ENCODE data around the gene FARS2. TPM values are rescaled to one million over a fixed set of nuclear protein-coding genes. Genes with fewer than 3 reads are reported as not detected.

Gene FARS2
- total RNA-seq, 2 donors from 2014 or later = 16.2 to 18.3 TPM

DNA sequence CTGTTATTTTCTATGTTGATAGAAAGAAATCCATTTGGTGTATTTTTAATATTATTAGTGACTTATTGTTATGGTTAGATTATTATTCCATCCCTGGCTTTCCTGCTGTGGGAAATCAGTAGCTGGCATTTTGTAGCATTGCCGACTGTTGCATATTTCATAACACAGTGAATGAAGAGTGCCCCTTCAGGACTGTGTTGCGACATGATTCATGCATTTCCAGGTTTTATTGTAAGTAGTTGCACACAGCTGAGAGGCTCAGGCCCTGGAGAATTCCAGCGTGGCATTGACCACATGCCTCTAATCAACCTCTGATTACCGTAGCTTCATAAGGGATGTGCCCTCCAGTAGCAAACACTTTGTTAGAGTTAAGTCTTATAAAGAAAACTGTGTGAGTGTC lies 263.9 kb downstream of the FARS2 start:
- H3K36me3 ChIP-seq (ENCODE audit: control insufficient read depth, insufficient read depth, low read length) = no peaks in the 10 kb centered on the region
- no peak overlapping the region for H3K4me3 Mint-ChIP-seq
- 90 to 91% methylated on average over 3 to 4 of the region's 4 CpGs for WGBS, 2 experiments (ENCODE audit: insufficient coverage in 1 of 2, insufficient read length in 1 of 2)
- peaks cover 2% of the 10 kb centered on the region for H3K27me3 Mint-ChIP-seq (ENCODE audit: insufficient read depth)
- H3K4me1 ChIP-seq (ENCODE audit: control insufficient read depth, insufficient read depth, low read length) = no peaks in the 10 kb centered on the region
- H3K36me3 Mint-ChIP-seq (ENCODE audit: low read depth) = no peaks in the 10 kb centered on the region
- H3K4me1 Mint-ChIP-seq = no peaks in the 10 kb centered on the region
- TF ChIP-seq, protein P1, sequence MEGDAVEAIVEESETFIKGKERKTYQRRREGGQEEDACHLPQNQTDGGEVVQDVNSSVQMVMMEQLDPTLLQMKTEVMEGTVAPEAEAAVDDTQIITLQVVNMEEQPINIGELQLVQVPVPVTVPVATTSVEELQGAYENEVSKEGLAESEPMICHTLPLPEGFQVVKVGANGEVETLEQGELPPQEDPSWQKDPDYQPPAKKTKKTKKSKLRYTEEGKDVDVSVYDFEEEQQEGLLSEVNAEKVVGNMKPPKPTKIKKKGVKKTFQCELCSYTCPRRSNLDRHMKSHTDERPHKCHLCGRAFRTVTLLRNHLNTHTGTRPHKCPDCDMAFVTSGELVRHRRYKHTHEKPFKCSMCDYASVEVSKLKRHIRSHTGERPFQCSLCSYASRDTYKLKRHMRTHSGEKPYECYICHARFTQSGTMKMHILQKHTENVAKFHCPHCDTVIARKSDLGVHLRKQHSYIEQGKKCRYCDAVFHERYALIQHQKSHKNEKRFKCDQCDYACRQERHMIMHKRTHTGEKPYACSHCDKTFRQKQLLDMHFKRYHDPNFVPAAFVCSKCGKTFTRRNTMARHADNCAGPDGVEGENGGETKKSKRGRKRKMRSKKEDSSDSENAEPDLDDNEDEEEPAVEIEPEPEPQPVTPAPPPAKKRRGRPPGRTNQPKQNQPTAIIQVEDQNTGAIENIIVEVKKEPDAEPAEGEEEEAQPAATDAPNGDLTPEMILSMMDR (conservative IDR thresholded peaks at IDR 0.05) = no peak
- no peaks in the 10 kb centered on the region for H3K9me3 ChIP-seq (ENCODE audit: control insufficient read depth, low read length)
- no peak overlapping the region for H3K27ac ChIP-seq (ENCODE audit: low read depth, low read length)
- no peak for DNase-seq
- no peaks in the 10 kb centered on the region for H3K27me3 ChIP-seq (ENCODE audit: control insufficient read depth, insufficient read depth, low read length, poor library complexity, severe bottlenecking)
- H3K9ac ChIP-seq (ENCODE audit: extremely low read depth, low read length, poor library complexity, severe bottlenecking) = no peak overlapping the region
- no peak overlapping the region for H3K4me3 ChIP-seq (ENCODE audit: low read length)
- H3K9me3 Mint-ChIP-seq = no peaks in the 10 kb centered on the region
- no peak overlapping the region for H3K27ac Mint-ChIP-seq

DNA sequence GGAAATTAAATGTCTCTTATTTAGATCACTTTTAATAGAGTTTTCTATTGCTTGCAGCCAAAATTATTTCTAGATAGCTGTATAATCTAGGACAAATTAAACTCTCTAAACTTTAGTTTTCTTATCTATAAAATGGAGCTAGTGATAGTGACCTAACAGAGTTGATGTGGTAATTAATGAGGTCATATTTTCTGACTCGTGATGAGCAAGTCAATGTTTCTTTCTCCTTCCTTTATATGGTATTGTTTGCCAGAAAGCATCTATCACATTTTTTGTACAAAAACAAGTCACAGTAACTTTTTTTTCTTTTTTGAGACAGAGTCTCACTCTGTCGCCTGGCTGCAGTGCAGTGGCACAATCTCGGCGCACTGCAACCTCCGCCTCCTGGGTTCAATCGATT lies 267.7 kb downstream of the FARS2 start:
- Histone ChIP-seq H3K36me3 (ENCODE audit: control insufficient read depth, insufficient read depth, low read length) (no peaks in the 10 kb centered on the region), H3K4me1 (ENCODE audit: control insufficient read depth, insufficient read depth, low read length) (no peaks in the 10 kb centered on the region), H3K27ac (ENCODE audit: low read depth, low read length) (no peak overlapping the region), H3K9ac (ENCODE audit: extremely low read depth, low read length, poor library complexity, severe bottlenecking) (no peak overlapping the region), H3K9me3 (ENCODE audit: control insufficient read depth, low read length) (no peaks in the 10 kb centered on the region), H3K4me3 (ENCODE audit: low read length) (no peak overlapping the region), H3K27me3 (ENCODE audit: control insufficient read depth, insufficient read depth, low read length, poor library complexity, severe bottlenecking) (no peaks in the 10 kb centered on the region)
- TF ChIP-seq, protein P1 (conservative IDR thresholded peaks at IDR 0.05) = no peak
- no peak overlapping the region for H3K4me3 Mint-ChIP-seq
- H3K9me3 Mint-ChIP-seq = no peaks in the 10 kb centered on the region
- H3K36me3 Mint-ChIP-seq (ENCODE audit: low read depth) = no peaks in the 10 kb centered on the region
- H3K4me1 Mint-ChIP-seq = no peaks in the 10 kb centered on the region
- no peaks in the 10 kb centered on the region for H3K27me3 Mint-ChIP-seq (ENCODE audit: insufficient read depth)
- 86 to 97% methylated on average over 1 to 6 of the region's 6 CpGs for WGBS, 2 experiments (ENCODE audit: insufficient coverage in 1 of 2, insufficient read length in 1 of 2)
- H3K27ac Mint-ChIP-seq = no peak overlapping the region
- DNase-seq = no peak

DNA sequence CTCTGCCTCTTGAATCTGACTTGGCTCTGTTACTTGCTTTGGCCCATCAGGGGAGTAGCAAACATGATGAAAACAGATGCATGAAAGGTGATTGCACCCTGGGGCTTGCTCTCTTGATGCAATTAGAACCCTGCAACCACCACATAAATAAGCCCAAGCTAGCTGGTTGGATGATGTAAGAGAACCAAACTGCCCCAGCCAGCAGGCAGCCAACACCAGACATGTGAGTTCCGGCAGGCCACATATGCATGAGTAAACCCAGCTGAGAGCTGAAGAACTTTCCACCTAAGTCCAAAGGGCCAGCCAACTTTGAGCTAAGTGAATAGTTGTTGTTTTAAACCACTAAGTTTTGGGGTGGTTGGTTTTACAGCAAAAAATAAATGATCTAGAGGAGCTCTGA lies 268.4 kb downstream of the FARS2 start:
- Mint-ChIP-seq H3K4me3 (no peak overlapping the region), H3K27ac (no peak overlapping the region), H3K9me3 (no peaks in the 10 kb centered on the region), H3K4me1 (no peaks in the 10 kb centered on the region), H3K27me3 (ENCODE audit: insufficient read depth) (no peaks in the 10 kb centered on the region), H3K36me3 (ENCODE audit: low read depth) (no peaks in the 10 kb centered on the region)
- no peaks in the 10 kb centered on the region for H3K27me3 ChIP-seq (ENCODE audit: control insufficient read depth, insufficient read depth, low read length, poor library complexity, severe bottlenecking)
- H3K9me3 ChIP-seq (ENCODE audit: control insufficient read depth, low read length) = no peaks in the 10 kb centered on the region
- no peaks in the 10 kb centered on the region for H3K36me3 ChIP-seq (ENCODE audit: control insufficient read depth, insufficient read depth, low read length)
- no peaks in the 10 kb centered on the region for H3K4me1 ChIP-seq (ENCODE audit: control insufficient read depth, insufficient read depth, low read length)
- H3K27ac ChIP-seq (ENCODE audit: low read depth, low read length) = no peak overlapping the region
- no peak for DNase-seq
- 100% methylated on average over 1 of the region's 1 CpG; no CpG with 5 or more reads in 1 of the 2 experiments for WGBS, 2 experiments (ENCODE audit: insufficient coverage in 1 of 2, insufficient read length in 1 of 2)
- no peak overlapping the region for H3K4me3 ChIP-seq (ENCODE audit: low read length)
- H3K9ac ChIP-seq (ENCODE audit: extremely low read depth, low read length, poor library complexity, severe bottlenecking) = no peak overlapping the region
- TF ChIP-seq, protein P1 (conservative IDR thresholded peaks at IDR 0.05) = no peak
